ENCODE measurements around the gene PDXK.

The PDXK gene

DNA sequence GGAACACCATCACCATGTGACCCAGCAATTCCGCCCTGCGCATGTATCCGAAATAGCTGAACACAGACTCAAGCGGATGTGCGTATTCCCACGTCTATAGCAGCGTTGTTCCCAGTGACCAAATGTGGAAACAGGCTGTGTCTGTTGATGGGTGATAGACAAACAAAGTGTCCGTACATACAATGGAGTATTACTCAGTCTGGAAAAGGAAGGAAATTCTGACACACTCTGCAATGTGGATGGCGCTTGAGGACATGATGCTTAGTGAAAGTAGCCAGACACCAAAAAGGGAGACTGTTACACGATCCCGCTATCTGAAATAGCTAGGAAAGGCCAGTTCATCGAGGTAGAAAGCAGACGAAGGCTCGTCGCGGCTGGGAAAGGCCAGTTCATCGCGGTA lies 25.8 kb downstream of the PDXK start:
- DNase-seq: no peak

DNA sequence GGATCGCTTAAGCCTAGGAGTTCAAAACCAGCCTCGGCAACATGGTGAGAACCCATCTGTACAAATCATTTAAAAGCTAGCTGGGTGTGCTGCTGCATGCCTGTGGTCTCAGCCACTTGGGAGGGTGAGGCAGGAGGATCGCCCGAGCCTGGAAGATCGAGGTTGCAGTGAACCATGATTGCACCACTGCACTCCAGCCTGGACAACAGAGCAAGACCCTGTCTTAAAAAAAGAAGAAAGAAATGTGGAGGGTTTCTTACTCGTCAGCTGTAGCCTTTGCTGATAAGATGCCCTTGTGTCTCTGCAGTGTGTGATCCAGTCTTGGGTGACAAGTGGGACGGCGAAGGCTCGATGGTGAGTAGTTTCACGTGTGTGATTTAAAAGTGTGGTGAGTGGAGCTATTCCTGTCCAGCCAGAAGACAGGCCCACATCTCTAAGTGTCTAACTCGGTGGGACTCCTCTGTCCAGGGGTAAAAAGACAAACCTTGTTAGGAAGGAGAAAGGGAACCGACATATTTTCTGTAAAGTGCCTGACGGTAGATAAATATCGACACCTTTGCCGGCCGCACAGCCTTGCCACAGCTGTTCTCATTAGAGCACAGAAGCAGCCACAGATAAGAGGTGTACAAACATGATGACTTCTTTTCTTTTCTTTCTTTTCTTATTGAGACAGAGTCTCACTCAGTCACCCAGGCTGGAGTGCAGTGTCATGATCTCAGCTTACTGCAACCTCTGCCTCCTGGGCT lies 27.0 kb downstream of the PDXK start:
- DNase-seq: no peak

DNA sequence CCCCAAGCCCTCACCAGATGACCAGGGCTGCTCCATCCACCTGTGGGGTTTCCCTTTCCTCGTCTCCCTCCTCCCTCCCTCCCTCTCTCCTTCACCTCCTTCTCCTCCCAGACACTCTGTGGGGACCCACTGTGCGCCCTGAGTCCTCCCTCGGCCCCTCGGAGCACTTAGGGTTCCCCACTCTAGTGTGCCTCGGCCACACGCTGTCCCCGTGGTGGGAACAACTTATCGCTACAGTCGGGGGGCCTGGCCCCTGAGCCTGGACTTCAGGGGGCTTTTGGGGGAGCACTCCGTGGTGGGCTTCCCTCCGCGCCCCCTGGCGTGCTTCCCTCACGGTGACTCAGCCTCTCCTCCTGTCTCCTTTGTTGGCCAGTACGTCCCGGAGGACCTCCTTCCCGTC lies 29.7 kb downstream of the PDXK start:
- no peak for DNase-seq

DNA sequence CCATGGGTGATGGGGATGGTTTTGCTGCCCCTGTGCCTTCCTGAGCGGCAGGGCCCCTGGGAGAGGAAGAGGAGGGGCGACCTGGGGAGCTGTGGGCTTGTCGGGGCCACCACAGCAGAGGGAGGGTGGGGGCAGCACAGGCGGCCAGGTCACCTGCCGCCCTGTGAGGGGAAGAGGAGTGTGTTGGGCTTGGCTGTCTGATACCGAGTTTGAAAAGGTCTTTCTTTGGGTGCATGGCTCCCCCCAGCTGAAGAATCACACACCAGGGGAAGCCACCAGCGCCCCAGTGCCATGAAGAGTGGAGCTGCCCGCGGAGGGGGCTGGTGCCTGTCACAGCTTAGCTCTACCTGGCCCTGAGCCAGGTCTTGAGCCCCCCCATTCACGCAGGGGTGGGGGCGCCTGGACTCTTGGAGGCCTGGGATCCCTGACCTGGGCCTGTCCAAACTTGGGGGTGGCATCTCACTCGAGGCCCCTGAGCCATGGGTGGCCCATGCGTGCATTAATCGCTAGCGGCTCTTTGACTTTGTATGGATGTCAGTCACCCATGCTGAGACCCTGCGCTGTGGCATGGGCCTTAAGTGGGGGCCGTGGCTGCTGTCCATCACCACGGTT lies 30.8 kb downstream of the PDXK start:
- DNase-seq: no peak

DNA sequence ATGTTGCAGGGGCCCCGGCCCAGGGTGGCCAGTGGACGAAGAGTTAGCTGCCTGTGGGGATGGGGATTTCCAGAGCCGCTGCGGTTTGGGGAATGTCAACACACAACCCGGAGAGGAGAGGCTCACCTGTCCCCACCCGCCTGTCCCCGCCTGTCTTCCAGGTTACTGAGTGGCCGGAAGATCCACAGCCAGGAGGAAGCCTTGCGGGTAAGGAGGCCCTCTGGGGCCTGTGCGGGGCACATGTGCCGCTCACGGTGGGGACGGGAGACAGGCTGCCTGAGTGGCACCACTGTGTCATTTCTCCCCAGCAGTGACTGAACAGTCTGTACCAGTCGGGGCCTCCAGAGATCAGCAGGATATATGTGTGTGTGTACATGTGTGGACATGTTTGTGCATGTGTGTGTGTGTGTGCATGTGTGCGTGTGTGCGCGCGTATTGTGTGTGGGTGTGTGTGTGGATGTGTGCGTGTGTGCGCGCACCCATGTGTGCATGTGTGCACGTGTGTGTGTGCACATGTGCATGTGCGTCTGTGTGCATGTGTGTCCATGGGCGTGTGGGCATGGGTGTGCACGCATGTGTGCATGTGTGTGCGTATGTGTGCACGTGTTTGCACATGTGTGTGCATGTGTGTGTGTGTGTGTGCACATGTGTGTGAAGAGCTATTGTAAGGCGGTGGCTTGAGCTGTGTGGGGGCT lies 31.6 kb downstream of the PDXK start:
- DNase-seq: no peak

DNA sequence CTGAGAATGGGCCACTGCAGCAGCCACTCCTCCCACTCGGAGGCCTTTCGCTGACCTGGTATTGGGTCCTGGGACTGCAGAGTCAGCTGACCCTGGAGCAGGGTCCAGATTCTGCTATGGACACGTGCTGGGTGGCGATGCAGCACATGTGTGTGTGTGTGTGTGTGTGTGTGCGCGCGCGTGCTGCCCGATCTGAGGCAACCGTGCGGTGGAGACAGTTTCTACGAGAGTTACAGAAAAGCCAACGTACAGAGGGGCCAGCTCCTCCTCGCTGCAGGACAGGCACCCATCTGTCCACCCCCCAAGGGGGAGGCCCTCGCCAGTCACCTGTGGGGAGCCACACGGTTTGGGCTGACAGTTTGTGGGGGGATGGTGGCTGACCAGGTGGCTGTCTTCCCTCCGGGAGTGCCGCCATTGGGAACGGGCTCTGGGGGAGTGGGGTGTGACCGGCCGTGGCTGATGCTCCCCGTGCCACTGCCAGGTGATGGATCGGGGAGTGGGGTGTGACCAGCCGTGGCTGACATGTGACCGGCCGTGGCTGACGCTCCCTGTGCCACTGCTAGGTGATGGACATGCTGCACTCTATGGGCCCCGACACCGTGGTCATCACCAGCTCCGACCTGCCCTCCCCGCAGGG lies 33.1 kb downstream of the PDXK start:
- DNase-seq: no peak

DNA sequence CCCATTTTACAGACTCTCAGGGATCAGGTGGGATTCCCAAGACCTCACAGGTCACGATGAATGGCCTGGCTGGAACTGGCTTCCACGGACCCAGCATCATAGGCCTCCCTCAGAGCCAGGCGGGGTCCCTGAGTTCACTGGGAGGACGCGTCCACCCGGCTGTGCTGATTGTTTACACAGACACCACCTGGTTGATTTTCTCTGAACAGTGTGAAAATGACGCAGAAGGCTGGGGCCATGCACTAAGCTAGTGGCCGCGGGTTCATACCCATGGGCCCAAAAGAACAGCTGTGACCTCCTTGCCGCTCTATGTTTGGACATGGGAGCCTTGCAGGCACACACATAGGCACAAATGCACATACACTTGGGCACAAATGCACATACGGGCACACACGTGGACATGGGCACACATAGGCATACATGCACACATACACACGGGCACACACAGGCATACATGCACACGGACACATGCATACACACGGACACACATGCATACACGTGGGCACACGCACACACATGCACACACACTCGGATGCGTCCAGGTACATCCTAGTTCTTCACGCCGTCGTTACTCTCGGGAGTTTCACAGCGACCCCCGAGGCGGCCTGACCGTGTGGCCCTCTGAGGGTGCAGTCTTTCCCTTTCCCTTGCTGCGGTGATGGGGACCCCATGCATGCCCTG lies 34.0 kb downstream of the PDXK start:
- DNase-seq: no peak

DNA sequence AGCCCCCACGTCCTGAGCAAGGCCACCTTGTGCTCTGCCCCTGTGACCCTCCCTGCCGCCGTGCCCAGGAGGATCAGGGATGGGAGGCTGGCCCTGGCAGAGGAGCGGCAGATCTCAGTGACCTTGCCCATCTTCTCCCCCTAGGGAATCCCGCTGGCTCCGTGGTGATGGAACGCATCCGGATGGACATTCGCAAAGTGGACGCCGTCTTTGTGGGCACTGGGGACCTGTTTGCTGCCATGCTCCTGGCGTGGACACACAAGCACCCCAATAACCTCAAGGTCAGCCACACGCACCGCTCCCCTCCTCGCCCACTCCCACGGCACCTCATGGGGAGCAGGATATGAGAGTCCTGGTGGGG lies 34.5 kb downstream of the PDXK start:
- no peak for DNase-seq

DNA sequence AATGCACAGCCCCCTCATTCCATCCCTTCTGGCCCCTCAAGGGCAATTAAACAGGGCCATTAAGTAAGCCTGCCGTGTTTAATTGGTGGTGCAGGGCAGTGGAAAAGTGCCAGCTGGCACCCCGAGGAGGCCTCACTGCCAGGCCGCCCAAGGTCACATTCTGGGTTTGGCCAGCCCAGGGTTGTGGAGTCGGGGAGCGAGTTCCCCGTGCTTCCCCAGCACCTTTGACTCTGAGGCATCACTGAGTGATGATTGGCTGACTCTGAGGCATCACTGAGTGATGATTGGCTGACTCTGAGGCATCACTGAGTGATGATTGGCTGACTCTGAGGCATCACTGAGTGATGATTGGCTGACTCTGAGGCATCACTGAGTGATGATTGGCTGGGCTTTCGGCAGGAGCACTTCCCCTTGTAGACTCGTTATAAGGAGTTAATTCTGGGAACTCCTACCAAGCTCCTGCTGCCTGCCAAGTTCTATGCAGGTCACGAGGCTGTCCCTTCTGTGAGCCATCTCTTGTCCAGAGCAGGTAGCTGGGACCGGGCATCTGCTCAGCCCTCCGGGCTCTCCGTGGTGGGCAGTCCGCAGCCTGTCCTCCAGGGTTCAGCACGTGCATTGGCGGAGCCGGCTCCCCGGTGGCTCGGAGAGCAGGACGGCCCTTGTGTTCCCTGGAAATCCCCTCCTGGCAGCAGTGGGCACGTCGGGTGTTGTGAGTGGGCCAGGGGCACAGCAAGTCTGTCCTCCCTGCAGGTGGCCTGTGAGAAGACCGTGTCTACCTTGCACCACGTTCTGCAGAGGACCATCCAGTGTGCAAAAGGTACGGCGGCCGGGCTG lies 36.2 kb downstream of the PDXK start:
- no peak for DNase-seq

DNA sequence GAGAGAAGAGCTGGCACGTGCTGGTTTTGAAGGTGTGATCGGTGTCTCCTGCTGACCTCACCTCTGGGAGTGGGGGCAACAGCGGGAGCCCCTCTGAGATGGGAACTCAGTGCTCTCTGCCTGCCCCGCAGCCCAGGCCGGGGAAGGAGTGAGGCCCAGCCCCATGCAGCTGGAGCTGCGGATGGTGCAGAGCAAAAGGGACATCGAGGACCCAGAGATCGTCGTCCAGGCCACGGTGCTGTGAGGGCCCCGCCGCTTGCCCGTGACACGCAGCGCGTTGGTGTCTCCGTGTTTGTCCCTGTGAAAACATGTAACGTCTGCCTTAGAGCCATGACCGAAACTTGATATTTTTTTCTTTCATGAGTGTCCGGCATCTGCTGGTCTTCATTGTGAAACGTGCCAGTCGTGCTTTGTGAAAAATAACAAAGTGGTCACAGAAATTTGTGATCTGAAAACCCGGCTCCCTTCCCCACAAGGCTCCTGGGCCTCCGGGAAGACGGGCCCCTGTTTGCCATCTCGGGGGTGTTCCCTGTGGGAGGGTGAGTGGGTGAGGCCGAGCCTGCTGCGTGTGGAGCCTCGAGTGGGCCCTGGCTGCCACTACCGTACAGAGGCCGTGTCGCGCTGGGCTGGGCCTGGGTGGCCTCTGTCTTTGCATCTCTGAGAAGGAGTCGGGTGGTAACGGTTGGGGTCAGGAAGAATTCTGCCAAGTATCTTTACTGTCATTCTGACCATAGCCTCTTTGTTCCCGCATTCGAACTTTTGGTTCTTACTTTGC lies 37.1 kb downstream of the PDXK start:
- no peak for DNase-seq

DNA sequence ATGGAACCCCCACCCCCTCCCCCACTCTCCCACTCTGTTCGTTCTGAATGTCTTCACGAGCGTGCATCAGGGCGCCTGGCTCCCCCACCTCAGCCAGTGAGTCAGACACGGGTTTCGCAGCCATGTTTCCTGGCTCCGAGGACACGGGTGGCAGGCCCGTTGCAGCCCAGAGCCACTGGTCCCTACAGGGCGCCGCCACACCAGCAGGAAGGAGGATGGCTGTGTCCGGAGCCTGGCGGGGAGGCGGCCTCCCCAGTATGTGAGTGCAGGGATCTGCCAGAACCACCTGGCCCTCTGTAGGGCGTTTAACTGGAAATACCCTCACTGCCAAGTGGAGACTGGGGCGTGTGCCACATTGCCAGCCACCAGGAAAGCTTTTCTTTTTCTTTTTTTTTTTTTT lies 38.7 kb downstream of the PDXK start:
- DNase-seq: no peak

DNA sequence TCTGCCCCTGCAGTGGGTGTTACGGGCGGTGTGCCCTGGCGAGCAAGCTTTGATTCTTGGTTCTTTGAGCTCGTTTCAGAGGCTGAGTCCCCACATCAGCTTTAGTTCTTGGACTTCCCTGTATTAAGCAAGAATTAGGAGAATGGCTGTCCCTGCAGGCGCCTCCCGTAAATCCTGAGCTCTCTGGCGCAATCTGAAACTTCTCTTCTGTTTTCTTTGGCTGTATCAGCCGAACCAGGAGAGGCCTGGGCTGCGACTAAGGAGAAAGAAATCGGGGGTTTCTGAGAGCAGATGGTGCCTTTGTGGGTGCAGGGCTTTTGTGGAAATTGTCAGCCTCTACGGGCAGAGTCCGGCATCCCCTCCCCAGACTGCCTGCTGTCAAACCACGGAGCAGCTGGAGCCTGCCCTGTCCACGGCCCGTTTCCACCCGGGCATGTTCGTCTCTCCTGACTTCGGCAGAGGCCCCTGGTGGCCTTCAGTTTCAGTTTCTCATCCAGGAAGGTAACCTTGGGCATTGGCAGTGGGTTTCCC lies 39.2 kb downstream of the PDXK start:
- peak; percentile 44 for DNase-seq

DNA sequence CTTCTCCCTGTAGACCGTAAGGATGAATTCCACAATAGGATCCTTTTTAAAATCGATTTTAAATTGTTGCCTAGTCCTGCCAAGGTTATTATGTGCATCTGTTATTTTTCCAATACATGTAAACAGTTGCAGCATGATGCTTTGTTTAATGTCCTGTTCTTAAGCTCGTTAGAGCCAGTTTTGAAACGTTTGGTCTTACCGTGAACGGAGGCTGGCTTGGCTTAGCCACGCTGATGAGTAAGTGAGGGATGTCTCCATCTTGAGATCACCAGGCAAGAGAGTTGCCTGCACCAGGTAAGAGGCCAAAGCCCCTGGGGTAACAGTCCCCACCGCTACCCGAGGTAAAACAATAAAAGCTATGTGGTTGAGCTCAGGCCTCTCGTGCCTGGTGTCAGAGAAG lies 39.9 kb downstream of the PDXK start:
- no peak for DNase-seq

DNA sequence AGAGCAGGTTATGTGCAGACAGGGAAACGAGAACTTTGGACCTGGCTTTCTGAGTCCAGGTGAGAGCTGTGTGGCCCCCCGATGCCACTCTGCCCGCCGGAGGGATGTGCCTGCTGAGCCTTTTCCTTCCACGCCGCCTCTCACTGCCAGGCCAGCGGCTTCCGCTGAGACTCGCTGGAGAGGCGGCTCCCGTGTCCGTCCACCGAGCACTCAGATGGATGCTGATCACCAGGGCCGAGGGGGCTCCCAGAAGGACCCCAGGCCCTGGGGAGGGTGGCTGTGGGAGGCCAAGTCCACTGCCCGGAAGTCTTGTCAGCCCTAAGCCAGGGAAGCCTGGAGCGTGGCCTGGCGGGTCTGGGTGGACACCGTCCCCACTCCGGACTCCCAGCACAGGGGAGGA lies 40.7 kb downstream of the PDXK start:
- DNase-seq: no peak

DNA sequence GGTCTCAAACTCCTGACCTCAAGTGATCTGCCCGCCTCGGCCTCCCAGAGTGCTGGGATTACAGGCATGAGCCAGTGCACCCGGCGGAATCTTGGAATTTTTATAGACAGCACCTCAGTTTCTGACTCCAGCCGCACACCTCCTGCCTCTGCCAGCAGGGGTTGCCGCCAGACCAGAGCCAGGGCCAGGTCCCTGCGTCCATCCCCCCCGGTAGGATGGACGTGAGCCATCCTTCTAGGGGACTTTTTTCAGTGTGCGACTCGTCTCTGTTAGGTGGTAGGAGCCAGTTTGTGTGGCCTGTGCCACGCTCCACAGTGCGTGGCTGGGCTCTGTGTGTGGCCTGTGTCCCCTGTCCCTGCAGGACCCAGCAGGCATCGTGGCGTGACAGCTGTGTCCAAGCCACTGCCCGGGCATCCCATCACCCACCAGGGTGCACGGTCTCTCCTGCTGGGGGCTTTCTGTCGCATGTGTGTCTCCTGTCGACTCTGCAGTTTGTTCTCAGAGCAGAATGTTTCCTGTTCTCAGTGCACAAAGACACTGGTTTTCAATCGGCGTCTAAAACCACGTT lies 41.5 kb downstream of the PDXK start:
- DNase-seq: no peak

DNA sequence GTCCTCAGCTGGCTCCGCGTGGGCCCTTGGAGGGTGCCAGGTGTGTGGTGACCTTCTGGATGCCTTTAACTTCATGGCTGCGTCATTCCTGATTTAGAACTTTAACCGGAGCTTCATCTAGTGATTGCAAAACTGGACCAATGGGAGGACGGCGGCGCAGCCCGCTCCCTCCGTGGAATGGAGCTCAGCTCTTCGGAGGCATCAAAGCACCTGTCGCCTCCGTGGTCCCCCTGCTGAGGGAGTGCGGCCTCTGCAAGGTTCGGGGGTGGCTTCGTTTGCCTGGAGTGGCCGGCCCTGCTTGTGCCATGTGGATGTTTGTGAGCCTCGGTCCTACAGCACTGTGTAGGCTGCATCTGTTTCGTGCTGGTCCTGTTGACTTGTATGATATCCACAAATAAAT lies 43.0 kb downstream of the PDXK start:
- DNase-seq: no peak

DNA sequence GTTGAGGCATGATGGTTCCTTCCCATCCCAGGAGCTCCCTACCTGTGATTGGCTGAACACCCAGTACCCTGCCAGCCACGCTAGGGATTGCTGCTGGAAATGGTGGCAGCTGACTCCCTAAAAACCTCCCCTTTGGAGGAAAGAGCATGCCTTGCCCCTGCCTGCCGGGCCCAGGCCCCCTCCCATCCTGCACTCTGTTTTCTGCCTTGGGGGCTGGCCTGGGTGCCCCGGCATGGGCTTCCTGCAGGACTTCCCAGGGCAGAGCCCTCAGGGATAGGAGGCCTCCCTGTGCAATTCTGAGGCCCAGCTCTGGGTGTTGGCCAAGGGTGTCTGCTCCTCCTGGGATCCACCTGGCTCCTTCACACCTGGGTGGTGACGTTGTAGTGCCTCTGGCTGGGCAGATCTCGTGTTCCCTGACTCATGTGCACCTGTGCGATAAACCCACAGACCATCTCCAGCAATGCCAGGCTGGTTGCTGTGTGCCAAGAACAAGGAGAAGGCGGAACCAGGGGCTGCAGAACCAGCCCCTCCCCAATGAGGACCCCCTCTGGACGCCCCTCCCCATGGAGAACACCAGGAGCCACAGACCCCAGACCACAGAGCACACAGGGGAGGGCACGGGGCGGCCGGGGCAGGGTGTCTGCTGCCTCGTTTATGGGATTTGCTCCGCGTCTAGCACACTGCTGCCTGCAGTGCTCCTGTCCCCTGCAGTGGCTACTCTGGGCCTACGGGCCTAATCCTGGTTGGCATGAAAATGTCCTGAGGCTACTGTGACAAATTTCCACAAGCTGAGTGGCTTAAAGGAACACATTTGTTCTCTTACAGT lies 43.6 kb downstream of the PDXK start:
- no peak for DNase-seq

DNA sequence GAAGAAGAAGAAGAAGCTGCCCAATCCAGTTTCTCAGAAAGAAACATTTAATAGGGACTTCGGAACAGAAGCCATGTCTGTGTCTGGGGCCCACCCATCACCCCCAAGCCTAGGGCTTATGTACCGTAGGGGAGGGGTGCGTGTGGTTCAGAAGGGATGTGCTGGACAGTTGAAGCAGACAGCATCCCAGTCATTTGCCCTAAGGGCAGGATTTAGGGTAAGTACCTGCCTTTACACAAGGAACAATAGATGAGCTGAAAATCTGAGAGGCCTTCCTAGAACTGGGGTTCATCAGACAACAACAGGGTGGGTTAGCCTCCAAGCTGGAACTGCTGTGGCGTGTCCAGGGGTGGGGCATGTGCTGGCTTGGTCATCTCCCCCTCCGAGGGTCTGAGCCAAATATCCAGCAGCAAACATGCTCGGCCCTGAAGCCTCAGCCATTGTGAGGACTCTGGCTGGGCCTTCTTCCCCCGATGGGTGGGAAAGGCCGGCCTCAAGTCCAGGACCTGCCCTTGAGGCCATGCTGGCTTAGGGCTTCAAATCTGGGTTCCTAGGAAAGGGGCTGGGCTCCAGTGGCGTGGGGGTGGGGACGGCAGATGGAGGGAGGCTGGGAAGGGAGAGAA lies 45.1 kb downstream of the PDXK start:
- DNase-seq: no peak
